ENCODE measurements around the gene TEX38.

Gene TEX38

DNA sequence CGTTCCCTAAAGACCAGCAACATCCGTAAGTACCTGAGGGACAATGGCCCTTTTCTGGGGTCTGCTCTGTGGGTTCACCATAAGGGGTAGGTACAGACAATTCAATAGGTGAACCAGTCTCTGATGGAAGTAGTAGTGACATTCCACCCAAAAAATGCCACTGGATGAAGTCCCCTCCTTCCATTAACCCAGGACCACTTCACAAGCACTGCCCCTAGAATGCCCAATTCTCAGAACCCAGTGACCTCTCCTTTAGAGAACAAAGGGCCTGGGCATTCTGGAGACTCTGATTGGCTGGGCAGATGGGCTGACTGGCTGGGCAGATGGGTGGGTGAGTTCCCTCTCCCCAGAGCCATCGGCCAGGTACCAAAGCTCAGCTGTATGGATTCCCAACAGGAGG lies at the start of gene TEX38:
Gene TEX38, plus strand, starts transcription at position 301 of the 400 bp plus-strand sequence. Its CDS starts 81 bp downstream, at position 382.
- Histone ChIP-seq H3K9ac (ENCODE audit: low read length) (no peak within 1 kb of the TSS), H3K27ac (ENCODE audit: low read depth, low read length) (no peak within 1 kb of the TSS), H3K27me3 (ENCODE audit: control insufficient read depth in 1 of 2, insufficient read depth in 2 of 2, low read length in 2 of 2) (no peaks in the 10 kb centered on the region), H3K9me3 (ENCODE audit: low read length) (no peaks in the 10 kb centered on the region), H3K4me3 (ENCODE audit: low read depth in 1 of 2, low read length in 2 of 2) (no peak within 1 kb of the TSS), H3K4me1 (ENCODE audit: insufficient read depth, low read length) (peaks cover 10% of the 10 kb centered on the region), H3K36me3 (ENCODE audit: insufficient read depth, low read length) (peaks cover 15% of the 10 kb centered on the region)

- H3K27me3 ChIP-seq (ENCODE audit: control insufficient read depth in 1 of 2, insufficient read depth in 2 of 2, low read length in 2 of 2) = no peaks in the 10 kb centered on the region
Observed at GRCh38 chr1:46621930-46622329, 49.7 kb upstream of the TEX38 start.

GRCh38 chr1:46622344-46622743 lies 49.3 kb upstream of the TEX38 start:
- Histone ChIP-seq H3K36me3 (ENCODE audit: insufficient read depth, low read length) (no peaks in the 10 kb centered on the region), H3K27ac (ENCODE audit: low read depth, low read length) (no peak overlapping the region), H3K27me3 (ENCODE audit: control insufficient read depth in 1 of 2, insufficient read depth in 2 of 2, low read length in 2 of 2) (no peaks in the 10 kb centered on the region), H3K4me3 (ENCODE audit: low read depth in 1 of 2, low read length in 2 of 2) (no peak overlapping the region), H3K4me1 (ENCODE audit: insufficient read depth, low read length) (peaks cover 4% of the 10 kb centered on the region), H3K9me3 (ENCODE audit: low read length) (no peaks in the 10 kb centered on the region), H3K9ac (ENCODE audit: low read length) (no peak overlapping the region)

More at GRCh38 chr1:46621930-46622329, 49.7 kb upstream of the TEX38 start:
- Histone ChIP-seq H3K4me3 (ENCODE audit: low read depth in 1 of 2, low read length in 2 of 2) (no peak overlapping the region), H3K36me3 (ENCODE audit: insufficient read depth, low read length) (no peaks in the 10 kb centered on the region), H3K4me1 (ENCODE audit: insufficient read depth, low read length) (peaks cover 8% of the 10 kb centered on the region), H3K9me3 (ENCODE audit: low read length) (no peaks in the 10 kb centered on the region), H3K27ac (ENCODE audit: low read depth, low read length) (no peak overlapping the region), H3K9ac (ENCODE audit: low read length) (no peak overlapping the region)

DNA sequence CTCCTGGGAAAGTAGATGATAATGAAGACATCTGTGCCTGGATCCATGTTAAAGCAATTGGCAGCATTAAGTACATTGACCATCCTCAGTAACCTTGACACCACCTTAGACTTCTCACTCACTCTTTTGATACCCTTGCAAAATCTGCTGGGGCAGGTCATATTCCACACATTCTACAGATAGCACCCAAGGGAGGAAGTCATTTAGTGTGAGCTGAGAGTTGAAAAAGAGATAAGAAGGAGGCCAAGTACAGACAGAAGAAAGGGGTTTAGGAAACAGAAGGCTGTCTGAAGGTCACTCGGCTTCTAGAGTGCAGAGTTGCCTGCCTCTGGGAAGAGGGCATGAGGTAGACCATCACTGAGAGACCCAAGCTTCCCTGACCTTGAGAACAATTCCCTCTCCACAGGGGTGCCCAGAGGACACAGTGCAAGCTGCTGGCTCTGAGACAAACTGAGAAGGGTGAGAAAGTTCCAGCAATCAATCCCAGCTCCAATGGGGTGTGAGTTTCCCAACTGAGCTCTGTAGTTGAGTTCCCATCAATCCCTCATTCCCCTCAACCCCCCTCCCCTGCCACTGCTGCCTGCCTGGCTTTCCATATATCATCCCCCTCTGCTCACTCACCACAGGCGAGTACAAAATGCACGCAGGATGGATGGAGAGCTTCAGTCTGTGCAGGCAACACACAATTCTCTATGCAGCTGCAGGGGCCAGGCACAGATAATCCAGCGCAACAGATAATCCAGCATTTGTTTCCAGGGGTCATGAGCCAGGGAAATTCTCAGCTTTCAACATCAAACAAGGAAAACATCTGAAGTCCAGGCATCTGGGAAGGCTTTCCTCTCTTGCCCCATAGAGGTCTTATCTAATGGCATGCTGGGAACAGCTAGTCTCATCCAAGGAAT lies 47.7 kb upstream of the TEX38 start:
- no peaks in the 10 kb centered on the region for H3K4me1 ChIP-seq (ENCODE audit: insufficient read depth, low read length)
- H3K9ac ChIP-seq (ENCODE audit: low read length) = no peak overlapping the region
- H3K27ac ChIP-seq (ENCODE audit: low read depth, low read length) = no peak overlapping the region

DNA sequence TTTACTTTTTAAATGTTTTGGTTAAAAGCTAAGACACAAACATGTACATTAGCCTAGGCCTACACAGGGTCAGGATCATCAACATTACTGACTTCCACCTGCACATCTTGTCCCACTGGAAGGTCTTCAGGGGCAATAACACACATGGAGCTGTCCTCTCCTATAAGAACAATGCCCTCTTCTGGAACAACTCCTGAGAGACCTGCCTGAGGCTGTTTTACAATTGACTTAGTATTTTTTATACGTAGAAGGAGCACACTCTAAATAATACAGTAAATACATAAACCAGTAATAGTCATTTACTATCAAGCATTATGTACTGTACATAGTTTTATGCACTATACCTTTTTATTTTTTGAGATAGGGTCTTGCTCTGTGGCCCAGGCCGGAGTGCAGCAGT lies 40.9 kb upstream of the TEX38 start:
- Histone ChIP-seq H3K27me3 (ENCODE audit: control insufficient read depth in 1 of 2, insufficient read depth in 2 of 2, low read length in 2 of 2) (no peaks in the 10 kb centered on the region), H3K4me1 (ENCODE audit: insufficient read depth, low read length) (no peaks in the 10 kb centered on the region), H3K9me3 (ENCODE audit: low read length) (no peaks in the 10 kb centered on the region), H3K36me3 (ENCODE audit: insufficient read depth, low read length) (peaks cover 31% of the 10 kb centered on the region), H3K9ac (ENCODE audit: low read length) (no peak overlapping the region), H3K27ac (ENCODE audit: low read depth, low read length) (no peak overlapping the region), H3K4me3 (ENCODE audit: low read depth in 1 of 2, low read length in 2 of 2) (no peak overlapping the region)

More for the DNA sequence above, 47.7 kb upstream of the TEX38 start:
- H3K9me3 ChIP-seq (ENCODE audit: low read length) = no peaks in the 10 kb centered on the region
- H3K4me3 ChIP-seq (ENCODE audit: low read depth in 1 of 2, low read length in 2 of 2) = no peak overlapping the region
- no peaks in the 10 kb centered on the region for H3K27me3 ChIP-seq (ENCODE audit: control insufficient read depth in 1 of 2, insufficient read depth in 2 of 2, low read length in 2 of 2)
- H3K36me3 ChIP-seq (ENCODE audit: insufficient read depth, low read length) = no peaks in the 10 kb centered on the region

- Histone ChIP-seq H3K27me3 (ENCODE audit: control insufficient read depth in 1 of 2, insufficient read depth in 2 of 2, low read length in 2 of 2) (no peaks in the 10 kb centered on the region), H3K4me1 (ENCODE audit: insufficient read depth, low read length) (peaks cover 15% of the 10 kb centered on the region), H3K9me3 (ENCODE audit: low read length) (no peaks in the 10 kb centered on the region), H3K9ac (ENCODE audit: low read length) (no peak overlapping the region), H3K27ac (ENCODE audit: low read depth, low read length) (no peak overlapping the region), H3K36me3 (ENCODE audit: insufficient read depth, low read length) (peaks cover 34% of the 10 kb centered on the region), H3K4me3 (ENCODE audit: low read depth in 1 of 2, low read length in 2 of 2) (no peak overlapping the region)
Observed at GRCh38 chr1:46635205-46635604, 36.4 kb upstream of the TEX38 start.

DNA sequence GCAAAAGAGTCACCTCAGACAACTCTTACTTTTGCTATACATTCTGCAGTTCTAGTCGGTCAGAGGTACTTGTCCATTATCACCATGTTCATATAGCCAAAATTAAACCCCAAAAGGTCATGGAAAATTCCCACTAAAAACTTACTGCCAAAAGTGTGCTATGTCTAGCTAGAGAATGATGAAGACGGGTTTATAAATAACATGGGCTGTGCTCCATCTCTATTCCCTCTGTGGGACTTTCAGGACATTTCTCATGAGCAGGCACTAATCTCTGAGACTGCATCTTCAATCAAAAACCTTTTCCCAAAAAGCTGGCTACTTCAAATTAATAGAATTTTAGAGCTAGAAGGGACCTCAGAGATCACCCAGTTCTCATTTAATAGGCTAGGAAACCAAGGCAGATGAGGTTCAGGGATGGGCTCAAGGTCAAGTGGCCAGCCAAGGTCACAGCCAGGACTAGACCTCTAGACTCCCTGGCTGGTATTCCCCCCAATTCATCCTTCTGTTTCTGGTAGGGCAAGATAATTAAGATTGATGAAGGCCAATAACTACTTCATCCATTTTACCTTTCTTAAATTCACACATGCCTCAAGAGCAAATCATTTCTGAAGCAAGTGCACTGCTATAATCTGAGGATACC lies 34.1 kb upstream of the TEX38 start:
- Histone ChIP-seq H3K27me3 (ENCODE audit: control insufficient read depth in 1 of 2, insufficient read depth in 2 of 2, low read length in 2 of 2) (no peaks in the 10 kb centered on the region), H3K9me3 (ENCODE audit: low read length) (no peaks in the 10 kb centered on the region), H3K27ac (ENCODE audit: low read depth, low read length) (no peak overlapping the region), H3K9ac (ENCODE audit: low read length) (no peak overlapping the region), H3K4me1 (ENCODE audit: insufficient read depth, low read length) (peaks cover 22% of the 10 kb centered on the region), H3K4me3 (ENCODE audit: low read depth in 1 of 2, low read length in 2 of 2) (no peak overlapping the region), H3K36me3 (ENCODE audit: insufficient read depth, low read length) (peaks cover 24% of the 10 kb centered on the region)

GRCh38 chr1:46638921-46639320 lies 32.7 kb upstream of the TEX38 start:
- Histone ChIP-seq H3K4me1 (ENCODE audit: insufficient read depth, low read length) (peaks cover 35% of the 10 kb centered on the region), H3K27me3 (ENCODE audit: control insufficient read depth in 1 of 2, insufficient read depth in 2 of 2, low read length in 2 of 2) (no peaks in the 10 kb centered on the region), H3K4me3 (ENCODE audit: low read depth in 1 of 2, low read length in 2 of 2) (no peak overlapping the region), H3K36me3 (ENCODE audit: insufficient read depth, low read length) (peaks cover 16% of the 10 kb centered on the region), H3K9me3 (ENCODE audit: low read length) (no peaks in the 10 kb centered on the region), H3K9ac (ENCODE audit: low read length) (no peak overlapping the region), H3K27ac (ENCODE audit: low read depth, low read length) (no peak overlapping the region)

DNA sequence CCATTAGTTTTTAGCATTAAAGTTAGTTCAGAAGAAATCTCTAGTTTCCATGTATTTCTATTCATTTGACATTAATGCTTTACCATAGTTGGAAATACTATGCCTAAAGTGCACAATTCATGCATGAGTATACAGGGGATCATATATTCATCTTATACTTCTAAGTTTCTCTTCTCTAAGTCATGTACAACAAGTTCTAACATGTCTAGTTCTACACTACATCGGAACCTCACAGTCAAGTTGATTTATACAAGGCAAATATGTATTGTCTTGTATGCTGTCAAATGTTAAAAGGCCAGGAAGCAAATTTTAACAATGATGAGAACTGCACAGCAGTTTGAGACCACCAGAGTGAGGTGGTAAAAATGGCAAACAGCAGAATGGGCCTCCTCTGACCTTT lies 32.1 kb upstream of the TEX38 start:
- no peak overlapping the region for H3K9ac ChIP-seq (ENCODE audit: low read length)
- peaks cover 11% of the 10 kb centered on the region for H3K36me3 ChIP-seq (ENCODE audit: insufficient read depth, low read length)
- H3K27ac ChIP-seq (ENCODE audit: low read depth, low read length) = no peak overlapping the region
- H3K4me3 ChIP-seq (ENCODE audit: low read depth in 1 of 2, low read length in 2 of 2) = no peak overlapping the region
- no peaks in the 10 kb centered on the region for H3K27me3 ChIP-seq (ENCODE audit: control insufficient read depth in 1 of 2, insufficient read depth in 2 of 2, low read length in 2 of 2)
- no peaks in the 10 kb centered on the region for H3K9me3 ChIP-seq (ENCODE audit: low read length)
- H3K4me1 ChIP-seq (ENCODE audit: insufficient read depth, low read length) = peaks cover 39% of the 10 kb centered on the region

DNA sequence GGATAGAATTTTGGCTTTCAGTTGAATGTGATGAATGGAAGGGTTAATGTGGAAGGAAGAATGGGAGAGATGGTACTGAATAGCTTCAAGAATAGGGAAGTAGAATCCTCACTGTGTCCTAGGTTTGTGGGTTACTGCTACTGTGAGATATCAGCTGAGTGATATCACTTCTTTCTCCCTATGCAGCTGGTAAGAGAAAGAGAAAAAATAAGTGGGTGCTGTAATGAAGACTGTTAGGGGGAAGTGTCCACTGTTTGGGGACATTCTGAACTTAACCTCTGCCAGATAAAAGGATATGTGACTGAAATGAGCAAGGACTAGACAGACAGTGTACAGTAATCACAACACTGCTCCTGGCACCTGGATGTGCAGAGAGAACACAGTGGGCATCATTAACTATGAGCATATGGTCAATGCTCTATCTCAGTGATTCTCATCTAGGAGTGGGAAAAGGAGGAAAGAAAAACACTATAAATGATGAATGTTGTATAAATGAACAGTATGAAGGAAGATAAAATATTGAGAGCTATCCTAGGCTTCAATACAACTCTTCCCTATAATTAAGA lies 29.5 kb upstream of the TEX38 start:
- Histone ChIP-seq H3K9me3 (ENCODE audit: low read length) (no peaks in the 10 kb centered on the region), H3K36me3 (ENCODE audit: insufficient read depth, low read length) (peaks cover 4% of the 10 kb centered on the region), H3K27me3 (ENCODE audit: control insufficient read depth in 1 of 2, insufficient read depth in 2 of 2, low read length in 2 of 2) (no peaks in the 10 kb centered on the region), H3K4me3 (ENCODE audit: low read depth in 1 of 2, low read length in 2 of 2) (no peak overlapping the region), H3K9ac (ENCODE audit: low read length) (no peak overlapping the region), H3K4me1 (ENCODE audit: insufficient read depth, low read length) (peaks cover 55% of the 10 kb centered on the region), H3K27ac (ENCODE audit: low read depth, low read length) (no peak overlapping the region)

GRCh38 chr1:46643368-46643775 lies 28.3 kb upstream of the TEX38 start:
- Histone ChIP-seq H3K4me3 (ENCODE audit: low read depth in 1 of 2, low read length in 2 of 2) (no peak overlapping the region), H3K36me3 (ENCODE audit: insufficient read depth, low read length) (peaks cover 10% of the 10 kb centered on the region), H3K27me3 (ENCODE audit: control insufficient read depth in 1 of 2, insufficient read depth in 2 of 2, low read length in 2 of 2) (no peaks in the 10 kb centered on the region), H3K27ac (ENCODE audit: low read depth, low read length) (peak overlapping the region; percentile 36), H3K9me3 (ENCODE audit: low read length) (no peaks in the 10 kb centered on the region), H3K4me1 (ENCODE audit: insufficient read depth, low read length) (peaks cover 49% of the 10 kb centered on the region), H3K9ac (ENCODE audit: low read length) (no peak overlapping the region)

All from muscle layer of colon (tissue), 2 donors.